Right lobe of liver (tissue), 6 donors: ENCODE data around the gene ACVR2B. TPM values are rescaled to one million over a fixed set of nuclear protein-coding genes. Genes with fewer than 3 reads are reported as not detected.
"Not testable (repeated sequence)": the region's sequence is repeated elsewhere in the genome, so short reads cannot be mapped to it uniquely, and the experiment has no call there.

Source experiments
- ATAC-seq, 4 donors: fragments of 200-7000 bp; cut with Tn5 transposase; one replicate each; pipeline ENCODE4 v1.9.1; 2020; ENCODE audit warnings: mild to moderate bottlenecking in 4 of 4, moderate library complexity in 4 of 4
- DNase-seq, 3 donors: peaks; one replicate each; pipeline ENCODE4 v3.0.0-alpha.2; 2020
- H3K27ac ChIP-seq, 3 donors: fragments of 200-600 bp; one replicate each; pipeline ENCODE4 v1.8.0; 2022
- H3K27me3 ChIP-seq, 2 donors: fragments of 200-600 bp; one replicate each; pipeline ENCODE4 v1.8.0; 2022
- H3K36me3 ChIP-seq, 4 donors: fragments of 200-600 bp; sonication (generic) in 1 of 4; one replicate each; pipeline versions ENCODE4 v1.5.1 to v1.8.0; 2017 to 2022; ENCODE audit warnings: control low read depth in 1 of 4
- H3K4me1 ChIP-seq, 4 donors: fragments of 200-600 bp; sonication (generic) in 1 of 4; one replicate each; pipeline versions ENCODE4 v1.5.1 to v1.8.0; 2017 to 2022; ENCODE audit warnings: control low read depth in 1 of 4
- H3K4me3 ChIP-seq, 3 donors: fragments of 200-600 bp; one replicate each; pipeline ENCODE4 v1.8.0; 2022
- H3K9me3 ChIP-seq, 4 donors: fragments of 200-600 bp; sonication (generic) in 1 of 4; one replicate each; pipeline versions ENCODE4 v1.5.1 to v1.8.0; 2017 to 2022; ENCODE audit warnings: control low read depth in 1 of 4
- POLR2A ChIP-seq: fragments of 450-650 bp; IDR thresholded peaks from one replicate; pipeline ENCODE4 v1.6.1; 2017; ENCODE audit warnings: antibody characterized with exemption, mild to moderate bottlenecking
- WGBS: methylation state at CpG from one replicate; pipeline ENCODE4 v1.1.6; 2018; ENCODE audit warnings: low coverage, low lambda C conversion rate; ENCODE audit not compliant: insufficient coverage; ENCODE audit errors: missing lambda C conversion rate; 5-methylcytosine and 5-hydroxymethylcytosine counted together
- intact Hi-C, 2 donors: fragments of 100-400 bp; cut with DNase I; formaldehyde crosslinking; loops; one replicate each; pipeline versions ENCODE4 v1.11.2 to v1.14.1; 2022
- long read RNA-seq: library from polyadenylated mRNA; unstranded; transcript quantifications from one replicate; pipeline ENCODE4 v2.0.0, GENCODE V29; 2019
- total RNA-seq, 6 experiments: library from RNA; depleted of rRNA in 2 of 6; stranded (reverse); fragments of >200 nt in 2 of 6; fragmentation: NEBNext Ultra II Directional in 3 of 6; extraction: Animal tissue kit (Norgen Biotek cat#: 25700) in 3 of 6; gene quantifications; one replicate each; pipeline versions ENCODE4 v1.1.0 to v1.2.4, GENCODE V29; 2016 to 2023
- TF ChIP-seq, protein P1 (sequence below), 4 donors: fragments of 200-600 bp in 3 of 4; fragments of 450-650 bp in 1 of 4; IDR thresholded peaks; one replicate each; pipeline versions ENCODE4 v1.5.1 to v1.8.0; 2016 to 2022; ENCODE audit warnings: antibody characterized with exemption in 4 of 4, mild to moderate bottlenecking in 2 of 4
- donor health status: DM: no; HTN: yes; CAD: no.
- donor health status: DM: no; HTN: no; CAD: no.
- donor health status: DM: no; HTN: no; CAD: no.
- donor health status: DM: no; HTN: yes; CAD: no.
- donor health status: DM: no; HTN: yes; CAD: no.

The ACVR2B gene
- 1 to 10 TPM; 2.0 to 5.9 (median 4.4) TPM for total RNA-seq
- long read RNA-seq, partial matches to known transcripts = 0 of 1 reads
- long read RNA-seq, other reads (novel, unspliced or antisense) = 1 of 1 reads

DNA sequence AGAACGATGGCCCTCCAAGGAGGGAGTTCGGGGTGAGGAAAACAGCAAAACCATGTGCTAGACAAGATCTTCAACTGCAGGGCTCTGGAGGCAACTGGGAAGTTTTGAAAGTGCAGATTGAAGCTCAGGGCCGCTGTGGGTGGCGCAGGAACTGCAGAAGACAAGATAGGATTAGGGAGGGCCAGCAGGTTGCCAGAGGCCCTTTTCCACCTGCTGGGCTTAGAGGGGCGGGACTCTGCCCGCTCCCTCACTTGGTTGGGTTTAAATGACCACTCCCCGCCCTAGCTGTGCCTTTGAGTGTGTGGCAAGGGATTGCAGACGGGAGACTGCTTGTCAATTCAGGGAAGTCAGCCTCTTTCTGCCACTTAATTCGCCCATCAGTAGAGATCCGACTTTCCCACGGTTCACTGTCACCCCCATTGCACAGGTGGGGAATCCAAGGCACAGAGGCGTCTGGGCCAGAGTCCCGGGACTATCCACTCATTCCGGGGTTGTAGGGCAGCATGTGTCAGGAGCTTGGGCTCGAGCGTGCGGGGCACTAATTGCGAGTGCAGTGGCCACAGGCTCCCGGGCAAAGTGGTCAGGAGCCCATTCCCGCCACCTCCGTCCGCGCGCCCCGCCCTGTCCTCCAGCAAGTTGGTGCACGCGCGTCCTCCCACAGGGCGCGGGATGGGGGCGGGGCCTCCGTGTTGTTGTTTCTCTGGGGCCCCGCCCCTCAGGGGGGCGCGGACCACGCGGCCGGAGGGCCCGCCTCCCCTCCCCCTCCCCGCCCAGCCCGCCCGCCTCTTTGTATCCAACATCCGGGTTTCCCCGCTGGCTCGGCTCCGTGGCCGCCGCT, at the start of gene ACVR2B:
ACVR2B (plus strand) TSS at position 816 of the 838 bp plus-strand sequence. CDS start 433 bp downstream, outside the sequence.
- H3K36me3 ChIP-seq = no peaks in the 10 kb centered on the region
- no peaks in the 10 kb centered on the region for H3K27me3 ChIP-seq
- 30% methylated on average over 11 of the region's 48 CpGs for WGBS
- ATAC-seq = peak; percentile 72 to 86 (median 78)
- peak within 1 kb of the TSS; percentile 58 to 90 (median 77) for H3K27ac ChIP-seq
- intact Hi-C loops = no loop called here
- no peaks in the 10 kb centered on the region for H3K9me3 ChIP-seq
- H3K4me3 ChIP-seq = peak within 1 kb of the TSS; percentile 68 to 78 (median 70)
- H3K4me1 ChIP-seq = peaks cover 0 to 17% (median 4%) of the 10 kb centered on the region in 4 donors
- DNase-seq = peak; percentile 90 to 92 (median 92)
- no peak for TF ChIP-seq POLR2A
- TF ChIP-seq, protein P1, sequence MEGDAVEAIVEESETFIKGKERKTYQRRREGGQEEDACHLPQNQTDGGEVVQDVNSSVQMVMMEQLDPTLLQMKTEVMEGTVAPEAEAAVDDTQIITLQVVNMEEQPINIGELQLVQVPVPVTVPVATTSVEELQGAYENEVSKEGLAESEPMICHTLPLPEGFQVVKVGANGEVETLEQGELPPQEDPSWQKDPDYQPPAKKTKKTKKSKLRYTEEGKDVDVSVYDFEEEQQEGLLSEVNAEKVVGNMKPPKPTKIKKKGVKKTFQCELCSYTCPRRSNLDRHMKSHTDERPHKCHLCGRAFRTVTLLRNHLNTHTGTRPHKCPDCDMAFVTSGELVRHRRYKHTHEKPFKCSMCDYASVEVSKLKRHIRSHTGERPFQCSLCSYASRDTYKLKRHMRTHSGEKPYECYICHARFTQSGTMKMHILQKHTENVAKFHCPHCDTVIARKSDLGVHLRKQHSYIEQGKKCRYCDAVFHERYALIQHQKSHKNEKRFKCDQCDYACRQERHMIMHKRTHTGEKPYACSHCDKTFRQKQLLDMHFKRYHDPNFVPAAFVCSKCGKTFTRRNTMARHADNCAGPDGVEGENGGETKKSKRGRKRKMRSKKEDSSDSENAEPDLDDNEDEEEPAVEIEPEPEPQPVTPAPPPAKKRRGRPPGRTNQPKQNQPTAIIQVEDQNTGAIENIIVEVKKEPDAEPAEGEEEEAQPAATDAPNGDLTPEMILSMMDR (IDR thresholded peaks at IDR 0.05) = no peak

DNA sequence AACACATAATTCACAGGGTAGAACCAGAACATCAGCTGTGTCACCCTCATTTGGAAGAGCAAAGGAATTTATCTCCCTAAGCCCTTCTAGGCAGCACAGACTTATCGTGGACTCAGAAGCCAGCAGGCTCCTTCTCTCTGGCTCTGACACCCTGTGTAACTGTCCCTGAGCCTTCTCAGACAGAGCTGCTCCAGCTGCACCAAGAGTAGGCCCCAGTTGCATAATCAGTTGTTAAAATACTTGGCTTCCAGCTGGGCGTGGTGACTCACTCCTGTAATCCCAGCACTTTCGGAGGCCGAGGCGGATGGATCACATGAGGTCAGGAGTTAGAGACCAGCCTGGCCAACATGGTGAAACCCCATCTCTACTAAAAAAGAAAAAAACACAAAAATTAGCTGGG, 49.4 kb upstream of the ACVR2B start:
- Histone ChIP-seq H3K36me3 (peaks cover 0 to 63% (median 30%) of the 10 kb centered on the region in 4 donors), H3K4me3 (no peak overlapping the region), H3K4me1 (no peaks in the 10 kb centered on the region), H3K9me3 (no peaks in the 10 kb centered on the region), H3K27ac (no peak overlapping the region), H3K27me3 (no peaks in the 10 kb centered on the region)
- DNase-seq = peak in 1 of 3 donors; percentile 37
- intact Hi-C loops = no loop called here
- TF ChIP-seq, protein P1 (IDR thresholded peaks at IDR 0.05) = no peak
- TF ChIP-seq POLR2A = no peak
- peak in 3 of 4 donors; percentile 41 to 92 (median 72) for ATAC-seq
- WGBS = 57% methylated on average over 4 of the region's 5 CpGs

DNA sequence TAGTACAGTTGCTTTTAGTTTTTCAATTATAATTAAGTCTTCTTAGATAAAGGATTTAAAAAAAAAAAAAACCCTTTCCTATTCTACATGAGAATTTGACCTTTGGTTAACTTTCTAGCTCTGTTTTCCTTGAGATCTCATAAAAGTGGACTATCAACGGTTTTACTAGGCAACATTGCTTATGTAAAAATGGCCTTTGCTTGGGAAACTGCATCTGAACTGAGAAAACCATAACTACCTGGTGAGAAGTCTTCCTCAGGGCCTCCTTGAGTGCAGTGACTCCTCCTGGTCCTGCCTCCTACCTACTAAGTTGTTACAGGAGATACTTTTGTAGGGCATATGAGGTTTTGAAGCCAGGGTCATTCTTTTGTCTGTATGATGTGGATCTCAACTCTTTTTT, 42.1 kb upstream of the ACVR2B start:
- Histone ChIP-seq H3K4me1 (no peaks in the 10 kb centered on the region), H3K4me3 (no peak overlapping the region), H3K27me3 (no peaks in the 10 kb centered on the region), H3K36me3 (peaks cover 0 to 6% (median 0%) of the 10 kb centered on the region in 4 donors), H3K27ac (no peak overlapping the region), H3K9me3 (no peaks in the 10 kb centered on the region)
- TF ChIP-seq, protein P1 (IDR thresholded peaks at IDR 0.05) = no peak
- no peak for TF ChIP-seq POLR2A
- intact Hi-C loops = no loop called here
- ATAC-seq (no peak), DNase-seq (no peak)
- 56% methylated on average over 1 of the region's 1 CpG for WGBS

DNA sequence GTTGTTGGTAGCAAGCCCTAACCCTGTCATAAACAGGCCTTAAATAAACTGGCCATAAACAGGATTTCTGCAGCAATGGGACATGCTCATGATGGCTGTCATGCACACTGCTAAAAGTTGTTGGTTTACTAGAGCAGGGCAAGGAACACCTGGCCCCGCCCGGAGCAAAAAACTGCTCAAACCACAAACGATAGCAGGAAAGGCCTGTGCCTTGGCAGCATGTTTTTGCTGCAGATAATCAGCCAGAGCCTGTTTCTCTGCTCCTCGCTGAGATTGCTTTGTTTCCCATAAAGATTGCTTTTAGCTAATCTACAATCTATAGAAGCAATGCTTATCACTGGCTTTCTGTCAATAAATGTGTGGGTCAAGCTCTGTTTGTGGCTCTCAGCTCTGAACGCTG, 32.9 kb upstream of the ACVR2B start:
- H3K36me3 ChIP-seq, H3K27ac ChIP-seq, H3K9me3 ChIP-seq, H3K27me3 ChIP-seq, H3K4me3 ChIP-seq, intact Hi-C loops, DNase-seq, ATAC-seq: not testable (repeated sequence)
- peaks cover 0 to 14% (median 0%) of the 10 kb centered on the region in 4 donors for H3K4me1 ChIP-seq
- WGBS = 100% methylated on average over 1 of the region's 5 CpGs
